GM18951 (cell line): ENCODE results near the gene PIK3C2A.

Experiments used
- POLR2A ChIP-seq: IDR thresholded peaks from 4 replicates; pipeline ENCODE4 v1.6.1; 2011; ENCODE audit warnings: mild to moderate bottlenecking; ENCODE audit not compliant: insufficient read length, insufficient read depth; ENCODE audit errors: extremely low read depth
- in situ Hi-C: fragments of 300-500 bp; cut with MboI; formaldehyde crosslinking; loops from one replicate; pipeline ENCODE4 v1.12.0; 2022; ENCODE audit warnings: low sequenced_read_pairs, mixed read lengths, inconsistent platforms; ENCODE audit not compliant: unreplicated experiment

The PIK3C2A gene

DNA sequence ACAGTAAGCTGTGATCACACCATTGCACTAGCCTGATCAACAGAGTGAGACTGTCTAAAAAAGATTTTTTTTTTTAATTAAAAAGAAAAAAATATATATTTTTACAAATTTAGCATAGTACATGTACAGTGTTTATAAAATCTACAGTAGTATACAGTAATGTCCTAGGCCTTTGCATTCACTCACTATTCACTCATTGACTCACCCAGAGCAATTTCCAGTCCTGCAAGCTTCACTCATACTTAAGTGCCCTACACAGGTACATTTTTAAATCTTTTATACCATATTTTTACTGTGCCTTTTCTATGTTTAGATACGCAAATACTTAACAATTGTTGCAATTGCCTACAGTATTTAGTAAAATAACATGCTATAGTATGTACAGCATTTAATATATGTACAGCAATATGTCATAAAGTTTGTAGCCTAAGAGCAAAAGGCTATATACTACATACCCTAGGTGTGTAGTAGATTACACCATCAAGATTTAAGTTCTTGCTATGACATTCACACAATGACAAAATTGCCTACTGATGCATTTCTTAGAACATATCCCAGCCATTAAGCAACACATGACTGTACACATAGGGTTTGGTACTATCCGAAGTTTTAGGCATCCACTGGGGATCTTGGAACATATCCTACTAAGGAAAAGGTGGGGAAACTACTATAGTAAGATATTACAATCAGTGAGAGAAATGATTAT is 22.8 kb downstream of the PIK3C2A start:
- in situ Hi-C loops = no loop called here
- no peak for TF ChIP-seq POLR2A

DNA sequence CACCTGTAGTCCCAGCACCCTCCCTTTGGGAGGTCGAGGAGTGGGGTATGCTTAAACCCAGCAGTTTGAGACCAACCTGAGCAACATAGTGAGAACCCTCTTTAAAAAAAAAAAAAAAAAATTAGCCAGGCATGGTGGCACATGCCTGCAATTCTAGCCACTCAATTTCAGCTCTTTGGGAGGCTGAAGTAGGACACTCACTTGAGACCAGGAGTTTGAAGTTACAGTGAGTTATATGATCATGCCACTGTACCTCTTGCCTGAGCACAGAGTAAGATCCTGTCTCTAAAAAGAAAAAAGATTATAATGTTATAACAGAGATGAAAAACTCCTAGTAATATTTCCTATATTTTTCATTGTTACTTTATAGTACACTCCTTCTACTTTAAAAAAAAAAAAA is 23.9 kb downstream of the PIK3C2A start:
- in situ Hi-C loops = no loop called here
- no peak for TF ChIP-seq POLR2A

DNA sequence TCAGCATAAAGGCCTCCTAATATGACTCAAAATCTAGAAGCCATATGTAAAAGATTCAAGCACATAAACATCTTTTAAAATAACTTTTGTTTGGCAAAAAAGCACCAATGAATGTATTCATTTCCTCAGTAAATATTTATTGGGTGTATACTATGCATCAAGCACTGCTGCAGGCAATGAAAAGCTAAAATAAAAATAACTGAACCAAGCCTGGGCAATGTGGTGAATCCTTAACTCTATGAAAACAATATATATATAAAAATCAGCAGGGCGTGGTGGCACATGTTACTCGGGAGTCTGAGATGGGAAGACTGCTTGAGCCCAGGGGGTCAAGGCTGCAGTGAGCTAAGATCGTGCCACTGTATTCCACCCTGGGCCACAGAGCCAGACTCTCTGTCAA is 27.8 kb downstream of the PIK3C2A start:
- TF ChIP-seq POLR2A = no peak
- in situ Hi-C loops = no loop called here

DNA sequence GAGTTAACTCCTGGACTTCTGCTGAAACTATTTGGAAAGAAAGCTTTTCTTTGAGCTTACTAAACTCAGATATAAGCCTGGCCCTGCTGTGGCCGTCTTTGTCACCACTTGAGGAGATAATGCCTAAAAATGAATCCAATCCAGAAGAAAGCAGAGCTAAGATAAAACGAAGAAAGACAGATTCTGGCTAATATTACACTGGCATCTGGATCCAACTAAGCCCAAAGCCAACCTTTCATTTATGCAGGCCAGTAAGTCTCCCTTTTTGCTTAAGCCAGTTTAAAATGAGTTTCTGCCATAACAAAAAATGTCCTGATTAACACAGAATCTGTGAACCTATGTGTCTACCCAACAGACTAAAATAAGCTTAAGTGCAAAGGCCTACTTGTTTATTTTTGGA is 34.5 kb downstream of the PIK3C2A start:
- in situ Hi-C loops = no loop called here
- no peak for TF ChIP-seq POLR2A

DNA sequence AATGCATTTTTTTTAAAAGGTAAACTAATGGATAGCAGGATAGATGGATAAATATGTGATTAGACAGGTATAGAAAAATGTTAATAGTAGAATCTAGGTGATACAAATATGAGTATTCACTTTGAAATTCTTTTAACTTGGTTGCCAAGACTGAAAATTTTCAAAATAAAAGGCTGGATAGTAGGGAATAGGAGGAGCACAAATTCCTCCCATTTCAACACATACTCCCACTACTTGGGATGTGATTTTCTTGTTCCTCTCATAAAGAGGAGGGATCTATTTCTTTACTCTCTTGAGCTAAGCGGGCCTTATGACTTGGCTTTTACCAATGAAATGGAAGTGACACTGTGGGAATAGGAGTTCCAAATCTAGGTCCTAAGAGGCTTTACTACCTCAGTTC is 35.9 kb downstream of the PIK3C2A start:
- no peak for TF ChIP-seq POLR2A
- in situ Hi-C loops = no loop called here

DNA sequence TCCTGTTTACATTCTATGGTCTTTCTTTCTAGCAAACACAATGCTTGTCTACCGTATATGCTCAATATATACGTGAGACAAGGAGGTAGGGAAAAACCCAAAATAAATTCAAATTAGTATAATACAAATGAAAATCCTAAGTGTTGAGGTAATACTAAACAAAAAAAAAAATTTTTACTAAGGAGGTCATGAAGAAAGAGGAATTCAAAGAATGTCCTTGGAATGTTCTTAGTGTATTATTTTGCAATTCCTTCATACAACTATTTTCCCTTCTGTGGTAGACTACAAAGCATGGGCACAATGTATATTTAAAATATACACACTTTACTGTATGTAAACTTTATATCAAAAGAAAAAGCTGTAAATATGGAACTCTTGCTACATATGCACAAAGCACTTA is 36.4 kb downstream of the PIK3C2A start:
- in situ Hi-C loops = no loop called here

DNA sequence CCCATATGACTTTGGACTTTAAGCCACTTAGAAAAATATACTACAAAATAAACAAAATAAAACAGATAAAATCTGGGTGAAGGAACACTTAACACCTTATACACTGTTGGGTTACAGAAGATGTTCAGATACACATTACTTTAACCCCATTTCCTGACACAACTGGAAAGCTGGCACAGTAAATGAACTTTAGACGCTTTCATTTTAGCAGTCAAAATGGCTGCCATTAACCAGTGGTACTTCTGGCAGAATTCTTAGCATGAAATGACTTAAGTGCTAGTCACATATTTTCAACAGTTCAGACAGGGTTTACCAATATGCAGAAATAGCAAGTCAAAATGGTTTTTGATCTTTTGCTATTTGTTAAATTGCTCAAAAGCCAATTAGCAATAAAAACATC is 37.9 kb downstream of the PIK3C2A start:
- in situ Hi-C loops = no loop called here

More for the DNA sequence above, 36.4 kb downstream of the PIK3C2A start:
- no peak for TF ChIP-seq POLR2A

DNA sequence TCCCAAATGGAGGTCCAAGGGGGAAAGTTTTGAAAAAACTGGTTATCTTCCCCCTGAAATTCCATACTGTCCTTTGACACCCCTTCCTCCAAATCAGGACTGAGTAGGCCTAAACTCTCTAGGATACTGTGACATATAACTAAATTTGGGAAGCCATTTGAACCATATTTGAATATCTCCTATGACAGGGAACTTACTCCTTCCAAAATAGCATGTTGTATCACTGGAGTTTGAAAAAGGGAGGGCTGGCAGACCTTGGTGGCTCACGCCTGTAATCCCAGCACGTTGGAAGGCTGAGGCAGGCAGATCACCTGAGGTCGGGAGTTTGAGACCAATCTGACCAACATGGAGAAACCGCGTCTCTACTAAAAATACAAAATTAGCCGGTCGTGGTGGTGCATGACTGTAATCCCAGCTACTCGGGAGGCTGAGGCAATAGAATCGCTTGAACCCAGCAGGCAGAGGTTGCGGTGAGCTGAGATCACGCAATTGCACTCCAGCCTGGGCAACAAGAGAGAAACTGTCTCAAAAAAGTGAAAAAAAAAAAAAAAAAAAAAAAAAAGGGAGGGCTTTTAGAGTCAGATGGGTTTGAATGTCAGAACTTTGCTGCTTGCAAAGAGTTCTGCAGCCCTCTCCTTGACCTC is 42.4 kb downstream of the PIK3C2A start:
- TF ChIP-seq POLR2A = no peak
- in situ Hi-C loops = no loop called here

More for the DNA sequence above, 37.9 kb downstream of the PIK3C2A start:
- no peak for TF ChIP-seq POLR2A

DNA sequence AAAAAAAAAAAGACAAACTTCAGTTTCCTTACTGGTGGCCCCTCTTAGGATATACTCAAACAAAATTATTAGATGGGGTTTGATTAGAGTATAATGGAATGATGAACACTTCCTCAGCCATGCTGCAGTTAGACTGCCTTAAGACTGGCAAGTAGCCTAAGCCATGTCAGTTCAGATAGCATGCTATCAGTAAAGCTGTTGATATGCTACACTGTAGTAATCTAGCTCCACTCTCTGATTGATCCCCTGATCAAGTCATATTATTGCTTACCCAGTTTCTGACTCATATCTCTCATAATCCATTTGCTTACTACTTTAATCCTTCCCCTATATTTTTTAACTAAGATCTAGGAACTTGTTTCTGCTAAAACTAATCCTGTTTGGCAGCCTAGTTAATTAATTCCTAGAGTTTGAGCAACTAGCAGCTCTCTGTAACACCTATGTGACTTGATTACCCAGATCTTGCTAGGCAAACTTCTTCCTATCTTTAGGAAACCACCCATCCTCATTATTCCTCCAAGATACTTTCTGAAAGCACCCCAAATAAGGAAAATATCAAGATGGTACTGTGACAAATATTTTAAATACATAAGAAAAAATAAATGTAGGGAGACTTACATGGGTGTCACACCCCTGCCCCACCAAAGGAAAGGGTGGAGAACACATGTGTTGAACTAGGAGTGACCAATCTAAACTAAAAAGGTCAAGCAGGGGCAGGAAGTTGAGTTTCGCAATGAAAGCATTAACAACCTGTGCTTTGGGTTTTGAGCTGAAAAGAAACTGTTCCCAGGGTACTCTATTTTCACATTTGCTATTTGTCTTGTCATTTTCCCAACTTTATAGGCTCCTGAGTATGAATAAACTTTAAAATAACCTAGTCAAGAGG is 43.2 kb downstream of the PIK3C2A start:
- in situ Hi-C loops = no loop called here
- TF ChIP-seq POLR2A = no peak

DNA sequence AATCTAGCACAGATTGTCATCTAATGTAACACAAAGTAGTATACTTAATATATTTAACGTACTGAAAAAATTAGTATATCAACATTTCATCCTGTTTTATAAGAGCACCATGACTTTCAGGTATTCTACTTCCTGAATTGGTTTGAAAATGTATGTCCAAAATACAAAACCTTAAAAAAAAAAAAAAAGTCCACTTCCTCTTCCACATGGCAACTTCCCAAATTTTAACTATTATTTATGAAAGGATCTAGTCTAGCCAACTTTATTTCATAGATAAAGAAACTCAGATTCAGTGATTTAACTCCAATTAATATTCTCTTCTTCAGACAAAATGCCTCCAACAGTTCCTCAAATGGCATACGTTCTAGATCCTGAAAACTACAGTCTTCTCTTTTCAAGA is 44.0 kb downstream of the PIK3C2A start:
- in situ Hi-C loops = no loop called here
- TF ChIP-seq POLR2A = no peak

DNA sequence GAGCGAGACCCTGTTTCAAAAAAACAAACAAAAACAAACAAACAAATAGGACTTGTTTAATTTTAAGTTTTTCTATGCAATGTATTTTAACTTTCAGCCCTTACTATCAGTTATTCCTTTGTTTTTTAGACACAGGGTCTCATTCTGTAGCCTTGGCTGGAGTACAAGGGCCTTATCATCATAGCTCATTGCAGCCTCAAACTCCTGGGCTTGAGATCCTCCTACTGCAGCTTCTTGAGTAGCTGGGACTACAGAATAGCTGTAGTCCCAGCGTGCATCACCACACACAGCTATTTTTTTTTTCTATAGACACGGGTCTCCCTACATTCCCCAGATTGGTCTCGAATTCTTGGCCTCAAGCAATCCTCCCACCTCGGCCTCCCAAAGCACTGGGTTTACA is 44.5 kb downstream of the PIK3C2A start:
- TF ChIP-seq POLR2A = no peak
- in situ Hi-C loops = no loop called here

DNA sequence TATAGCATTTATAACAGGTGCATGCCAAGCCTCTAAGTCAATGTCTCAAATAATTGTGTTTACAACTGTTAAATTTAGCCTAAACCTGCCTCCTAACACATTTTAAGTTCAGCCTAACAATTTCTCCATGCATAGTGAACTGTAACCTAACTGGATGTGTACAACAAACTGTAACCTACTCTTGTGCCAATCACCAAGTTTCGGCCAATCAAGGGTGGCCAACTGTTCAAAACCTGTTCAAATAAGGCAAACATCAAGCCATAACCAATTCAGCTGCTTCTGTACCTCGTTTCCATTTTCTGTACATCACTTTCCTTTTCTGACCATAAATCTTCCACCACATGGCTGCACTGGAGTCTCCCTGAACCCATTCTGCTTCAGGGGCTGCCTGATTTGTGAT is 45.4 kb downstream of the PIK3C2A start:
- TF ChIP-seq POLR2A = no peak
- in situ Hi-C loops = no loop called here

DNA sequence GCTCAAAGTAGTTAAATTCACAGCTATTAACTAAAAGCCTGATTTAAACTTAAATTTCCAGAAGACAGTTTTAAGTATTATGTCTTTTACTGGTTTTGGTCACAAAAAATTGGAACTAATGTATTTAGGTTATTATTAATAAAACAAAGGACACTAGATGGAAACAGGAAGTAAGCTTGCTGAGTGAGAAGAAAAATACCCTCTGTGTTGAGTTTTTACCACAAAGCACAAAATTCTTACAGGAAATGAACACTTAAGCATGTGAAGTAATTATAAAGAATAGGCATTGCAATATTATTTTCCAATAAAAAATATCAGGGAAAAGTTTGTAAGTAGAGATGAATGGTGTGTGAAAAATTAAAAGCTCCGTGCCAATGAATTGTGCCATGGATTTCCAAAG is 46.3 kb downstream of the PIK3C2A start:
- in situ Hi-C loops = no loop called here
- TF ChIP-seq POLR2A = no peak
